Measurements from ENCODE around the gene PERM1.
"Not testable (repeated sequence)": the region's sequence is repeated elsewhere in the genome, so short reads cannot be mapped to it uniquely, and the experiment has no call there.

PERM1 gene

DNA sequence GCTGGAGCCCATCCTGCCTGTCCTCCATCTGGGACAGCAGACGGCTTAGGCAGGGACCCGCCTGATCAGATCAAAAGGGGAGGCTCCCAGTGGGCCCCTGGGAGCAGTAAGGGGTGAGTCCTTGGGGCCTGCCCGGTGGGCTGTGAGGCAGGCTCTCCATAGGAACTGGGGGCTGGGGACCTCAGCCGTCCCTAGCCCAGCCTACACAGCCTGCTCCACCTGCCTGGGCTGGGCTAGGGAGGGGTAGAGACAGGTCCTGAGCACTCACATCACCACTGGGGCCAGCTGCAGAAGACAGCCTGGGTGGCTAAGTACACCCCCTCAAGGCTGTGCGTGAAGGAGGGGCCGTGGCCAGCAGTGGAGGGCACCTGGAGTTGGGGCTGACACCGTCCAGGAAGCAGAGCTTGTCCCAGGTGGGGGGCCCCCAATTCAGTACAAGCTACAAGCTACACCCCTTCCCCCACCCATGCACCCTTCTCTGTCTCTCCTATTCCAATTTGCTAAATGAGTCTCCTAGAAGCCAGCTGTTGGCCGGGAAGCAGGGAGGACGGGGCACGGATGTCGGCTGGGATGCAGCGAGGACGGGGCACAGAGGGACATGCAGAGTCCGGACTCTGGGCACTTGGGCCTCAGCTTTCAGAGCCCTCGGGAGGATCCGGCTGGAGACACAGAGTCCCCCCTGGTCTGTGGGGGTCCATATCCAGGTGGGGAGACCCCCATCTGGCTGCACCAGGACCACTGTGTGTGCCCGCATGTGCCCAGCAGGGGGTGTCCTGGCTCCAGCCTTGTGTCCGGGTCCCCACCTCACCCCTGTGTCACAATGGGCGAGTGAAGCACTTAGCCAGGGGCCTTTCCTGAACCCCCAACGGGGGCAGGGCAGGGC lies 33.1 kb upstream of the PERM1 start:
- no peak for DNase-seq

GRCh38 chr1:1013922-1014648 lies 32.2 kb upstream of the PERM1 start:
- no peak for DNase-seq

- DNase-seq: no peak
These were observed 31.4 kb upstream of the PERM1 start, which contains the start of gene ISG15 for GRCh38 chr1:1013105-1013921. ISG15 (plus strand) TSS chr1:1013497; CDS start chr1:1013574, 77 bp downstream.

- not testable (repeated sequence) for DNase-seq
These were observed 30.8 kb upstream of the PERM1 start for GRCh38 chr1:1012736-1013104.

DNA sequence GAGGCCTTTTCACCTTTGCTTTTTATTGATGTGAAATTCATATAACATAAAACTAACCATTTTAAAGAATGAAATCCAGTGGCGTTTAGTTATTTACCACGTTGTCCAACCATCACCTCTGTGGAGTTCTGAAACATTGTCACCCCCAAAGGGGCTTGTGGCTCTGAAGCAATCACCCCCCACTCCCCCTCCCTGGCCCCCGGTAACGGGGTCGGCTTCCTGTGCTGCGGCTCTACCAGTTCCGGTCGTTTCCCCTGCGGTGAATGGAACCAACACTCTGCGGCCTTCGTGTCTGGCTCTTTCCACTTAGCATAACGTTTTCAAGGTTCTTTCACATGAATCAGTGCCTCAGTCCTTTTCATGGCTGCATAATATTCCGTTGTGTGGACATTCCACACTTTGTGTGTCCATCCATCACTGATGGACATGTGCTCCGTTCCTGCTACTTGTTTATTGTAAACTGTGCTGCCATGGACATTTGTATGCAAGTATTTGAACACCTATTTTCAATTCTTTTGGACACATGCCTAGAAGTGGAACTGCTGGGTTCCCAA lies 29.6 kb upstream of the PERM1 start:
- DNase-seq: no peak

GRCh38 chr1:1010131-1010530 lies 28.2 kb upstream of the PERM1 start:
- DNase-seq: not testable (repeated sequence)

GRCh38 chr1:1006305-1007159 lies 24.6 kb upstream of the PERM1 start:
- no peak for DNase-seq

DNA sequence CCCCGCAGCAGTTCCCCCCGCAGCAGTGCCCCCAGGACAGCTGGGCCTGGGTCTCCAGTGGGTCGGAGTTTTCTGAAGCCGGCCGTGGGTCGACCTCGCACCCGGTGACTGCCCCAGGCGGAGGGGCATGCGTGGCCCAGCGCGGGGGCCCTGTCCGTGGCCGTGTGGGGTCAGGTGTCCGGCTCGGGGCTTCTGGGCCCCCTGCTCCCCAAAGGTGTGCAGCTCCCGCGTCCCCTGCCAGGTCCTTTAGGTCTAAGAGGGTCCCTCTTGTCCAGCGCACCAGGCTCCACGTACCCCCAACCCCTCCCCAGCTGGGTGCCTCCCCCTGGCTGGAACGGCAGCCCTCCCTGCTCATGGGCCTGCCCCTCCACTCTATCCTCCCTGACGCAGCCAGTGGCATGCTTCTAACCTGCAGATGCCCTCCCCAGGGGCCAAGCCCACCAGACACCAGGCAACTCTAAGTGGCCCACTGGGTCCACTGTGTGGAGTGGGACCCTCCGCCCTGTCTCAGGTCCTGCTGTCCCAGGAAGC lies 23.9 kb upstream of the PERM1 start:
- DNase-seq: no peak

- no peak for DNase-seq
These were observed 23.1 kb upstream of the PERM1 start for GRCh38 chr1:1004780-1005697.

- no peak for DNase-seq
These were observed 22.5 kb upstream of the PERM1 start for GRCh38 chr1:1004420-1004779.

DNA sequence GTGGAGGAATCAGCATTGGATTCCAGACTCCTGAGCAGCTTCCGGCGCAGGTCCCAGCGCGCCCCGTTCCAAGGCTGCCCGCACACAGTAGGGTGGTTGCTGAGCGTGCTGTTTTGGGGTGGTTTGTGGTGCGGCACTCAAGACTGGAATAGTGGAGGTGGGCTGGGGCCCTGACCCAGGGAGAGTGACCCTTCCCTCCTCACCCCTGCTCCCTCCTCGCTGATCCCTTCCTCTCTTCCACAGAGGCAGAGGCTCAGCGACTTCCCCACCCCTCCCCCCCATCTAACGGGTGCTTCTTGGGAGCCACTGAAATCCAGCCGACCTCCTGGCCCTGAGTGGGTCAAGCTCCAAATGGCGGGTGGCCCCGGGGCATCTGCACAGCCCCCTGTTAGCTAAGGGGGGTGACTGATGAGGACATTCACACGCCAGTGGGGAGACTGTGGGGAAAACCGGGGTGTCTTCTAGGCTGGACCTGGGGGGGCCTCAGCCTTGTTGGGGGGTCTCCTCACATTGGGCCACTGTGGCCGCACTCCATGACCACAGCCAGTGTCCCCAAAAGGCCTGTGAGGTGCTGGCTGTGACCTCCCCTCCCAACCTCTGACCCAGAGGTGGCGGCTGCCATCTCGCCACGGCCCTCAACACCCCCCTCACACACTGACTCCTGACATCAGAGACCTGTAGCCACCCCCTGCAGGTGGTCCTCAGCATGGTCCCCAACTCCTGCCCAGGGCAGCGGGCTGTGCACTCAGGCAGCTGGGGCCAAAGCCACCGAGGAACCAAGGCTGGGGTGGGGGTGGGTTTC lies 21.9 kb upstream of the PERM1 start:
- no peak for DNase-seq

- no peak for DNase-seq
These were observed 19.3 kb upstream of the PERM1 start for GRCh38 chr1:1001057-1001783.

- no peak for DNase-seq
These were observed 18.6 kb upstream of the PERM1 start for GRCh38 chr1:1000357-1001056.

GRCh38 chr1:999725-1000356 lies 17.9 kb upstream of the PERM1 start, which contains the start of gene HES4:
HES4 (minus strand) TSS chr1:1000097; CDS start chr1:999973, 124 bp downstream.
- no peak for DNase-seq

DNA sequence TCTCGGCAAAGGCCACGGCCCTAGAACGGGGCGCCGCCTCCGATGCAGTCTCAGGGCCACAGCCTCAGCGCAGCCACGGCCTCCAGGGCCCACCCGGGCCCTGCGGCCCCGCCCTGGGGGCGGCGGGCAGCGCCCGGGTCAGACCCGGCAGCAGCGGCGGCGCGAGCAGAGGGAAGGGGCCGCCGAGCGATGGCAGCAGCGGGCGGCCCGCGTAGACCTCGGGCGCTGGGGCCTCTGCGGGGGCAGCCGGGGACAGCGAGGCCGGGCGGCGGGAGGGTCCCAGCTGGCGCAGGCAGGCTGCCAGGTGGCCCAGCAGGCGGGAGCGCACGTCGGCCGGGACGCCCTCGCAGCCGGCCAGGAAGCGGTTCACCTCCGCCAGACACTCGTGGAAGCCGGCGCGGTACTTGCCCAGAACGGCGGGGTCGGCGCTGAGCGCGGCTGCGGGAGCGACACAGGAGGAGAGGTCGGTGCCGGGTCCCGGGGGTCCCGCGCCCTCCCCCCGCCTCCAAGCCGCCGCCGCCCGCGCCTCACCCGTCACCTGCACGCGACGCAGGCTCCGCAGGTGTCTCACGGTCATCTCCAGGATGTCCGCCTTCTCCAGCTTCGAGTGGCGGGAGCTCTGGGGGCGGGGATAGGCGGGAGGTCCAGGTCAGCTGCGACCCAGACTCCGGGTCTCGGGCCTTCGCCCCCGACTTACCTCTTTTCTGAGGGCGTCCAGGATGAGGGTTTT lies 17.3 kb upstream of the PERM1 start:
- no peak for DNase-seq

- DNase-seq: no peak
These were observed 16.8 kb upstream of the PERM1 start for GRCh38 chr1:998745-998994.

DNA sequence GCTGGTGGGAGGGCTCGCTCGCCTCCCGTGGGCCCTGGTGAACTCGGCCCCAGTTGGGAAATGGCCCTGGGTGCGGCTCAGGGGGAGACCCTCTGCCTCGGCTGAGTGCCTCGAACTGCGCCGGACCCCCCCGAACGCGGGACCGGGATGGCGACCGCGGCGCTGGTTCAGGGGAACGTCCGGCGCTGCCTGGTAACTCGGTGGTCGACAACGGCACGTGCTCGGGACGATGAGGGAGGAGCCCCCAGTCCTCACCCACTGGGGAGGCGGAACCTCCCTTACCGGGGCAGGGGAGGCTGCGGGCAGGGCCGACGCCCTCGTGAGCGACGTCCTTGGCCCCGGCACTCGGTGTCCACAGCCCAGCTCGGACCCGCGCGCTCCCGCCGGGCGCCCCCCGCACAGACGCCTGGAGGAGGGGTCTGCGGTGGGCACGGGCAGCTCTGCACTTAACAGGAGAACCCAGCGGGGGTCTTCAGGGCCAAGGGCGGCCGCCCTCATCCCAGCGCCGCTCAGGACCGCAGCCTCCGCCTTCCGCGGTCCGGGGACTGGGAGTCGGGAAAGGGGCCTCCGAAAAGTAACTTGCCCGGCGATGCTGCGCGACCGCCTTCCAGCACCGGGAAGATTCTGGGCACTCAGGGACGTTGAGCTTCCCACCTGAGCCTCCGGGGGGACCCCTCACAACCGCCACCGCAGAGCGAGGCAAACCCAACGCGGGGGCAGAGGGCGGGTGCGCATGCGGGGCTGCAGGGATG lies 16.3 kb upstream of the PERM1 start:
- DNase-seq: no peak
